Adipocyte (in vitro differentiated cells): Measurements from ENCODE around the gene HNRNPLL.
A peak's percentile ranks its signal among the peaks of the same experiment; 100 is the strongest.
"Not testable (repeated sequence)": the region's sequence is repeated elsewhere in the genome, so short reads cannot be mapped to it uniquely, and the experiment has no call there.

Source experiments
- DNase-seq: peaks from one replicate; pipeline ENCODE4 v3.0.0-alpha.2; 2015; ENCODE audit warnings: low read depth
- H3K27me3 ChIP-seq: replicated peaks from 2 replicates; pipeline ENCODE4 v1.7.0; 2013; ENCODE audit warnings: mild to moderate bottlenecking, low read length, moderate library complexity; ENCODE audit not compliant: control insufficient read depth, insufficient read depth
- H3K36me3 ChIP-seq: 2 replicates; pipeline ENCODE4 v1.7.0; 2013; ENCODE audit warnings: low read length, mild to moderate bottlenecking, moderate library complexity; ENCODE audit not compliant: control insufficient read depth, insufficient read depth, severe bottlenecking
- H3K4me1 ChIP-seq: 2 replicates; pipeline ENCODE4 v1.7.0; 2013; ENCODE audit warnings: mild to moderate bottlenecking, low read length, moderate library complexity; ENCODE audit not compliant: control insufficient read depth, insufficient read depth
- H3K4me3 ChIP-seq: 2 replicates; pipeline ENCODE4 v1.7.0; 2013; ENCODE audit warnings: mild to moderate bottlenecking, low read length, moderate library complexity
- H3K9ac ChIP-seq: 2 replicates; pipeline ENCODE4 v1.7.0; 2013; ENCODE audit warnings: mild to moderate bottlenecking, low read length, moderate library complexity
- H3K9me3 ChIP-seq: 2 replicates; pipeline ENCODE4 v1.7.0; 2013; ENCODE audit warnings: mild to moderate bottlenecking, low read length, moderate library complexity; ENCODE audit not compliant: control insufficient read depth

The HNRNPLL gene

DNA sequence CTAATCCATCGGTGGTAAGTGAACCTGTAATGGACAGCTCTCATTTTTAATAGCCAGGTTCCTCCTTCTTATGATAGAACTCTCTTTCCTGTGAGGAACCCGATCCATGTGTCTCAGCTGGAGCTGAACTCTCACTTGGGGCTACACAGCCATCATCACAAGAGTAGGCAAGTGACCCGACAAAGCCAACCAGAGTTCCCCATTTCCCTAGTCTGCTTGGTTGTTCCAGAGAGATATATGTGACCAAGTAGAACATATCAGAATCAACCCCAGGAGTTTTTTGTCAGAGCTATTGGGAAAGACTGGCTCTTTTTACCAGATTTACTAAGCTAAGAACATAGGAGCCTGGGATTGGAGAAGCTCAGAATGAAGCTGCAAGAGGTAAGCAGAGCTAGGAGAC lies 14.6 kb upstream of the HNRNPLL start:
- no peak overlapping the region for H3K4me3 ChIP-seq
- no peaks in the 10 kb centered on the region for H3K9me3 ChIP-seq
- H3K4me1 ChIP-seq, result peaks cover 29% of the 10 kb centered on the region
- H3K36me3 ChIP-seq, result no peaks in the 10 kb centered on the region
- no peak overlapping the region for H3K9ac ChIP-seq
- H3K27me3 ChIP-seq, result no peaks in the 10 kb centered on the region
- DNase-seq, result no peak

DNA sequence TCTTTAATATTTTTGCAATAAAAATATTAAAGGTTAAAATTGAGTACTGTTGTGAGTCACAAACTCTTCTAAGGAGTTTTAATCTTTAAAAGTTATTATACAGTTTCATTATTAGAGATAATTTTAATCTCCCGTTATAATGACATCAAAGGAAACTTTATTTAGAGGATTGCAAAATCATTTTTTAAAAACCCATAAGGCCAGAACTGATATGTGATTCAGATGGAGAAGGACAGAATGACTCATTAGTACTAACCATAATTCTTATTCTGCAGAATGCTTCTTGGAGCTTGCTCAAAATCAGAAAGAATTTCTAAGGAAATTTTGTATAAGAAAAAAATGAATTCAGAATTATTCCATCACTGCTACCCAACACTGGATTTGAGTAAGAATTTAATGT lies 12.5 kb upstream of the HNRNPLL start:
- peak; percentile 75 for DNase-seq
- H3K9me3 ChIP-seq, result no peaks in the 10 kb centered on the region
- no peak overlapping the region for H3K4me3 ChIP-seq
- no peaks in the 10 kb centered on the region for H3K36me3 ChIP-seq
- H3K4me1 ChIP-seq, result peaks cover 24% of the 10 kb centered on the region
- no peak overlapping the region for H3K9ac ChIP-seq
- no peaks in the 10 kb centered on the region for H3K27me3 ChIP-seq

DNA sequence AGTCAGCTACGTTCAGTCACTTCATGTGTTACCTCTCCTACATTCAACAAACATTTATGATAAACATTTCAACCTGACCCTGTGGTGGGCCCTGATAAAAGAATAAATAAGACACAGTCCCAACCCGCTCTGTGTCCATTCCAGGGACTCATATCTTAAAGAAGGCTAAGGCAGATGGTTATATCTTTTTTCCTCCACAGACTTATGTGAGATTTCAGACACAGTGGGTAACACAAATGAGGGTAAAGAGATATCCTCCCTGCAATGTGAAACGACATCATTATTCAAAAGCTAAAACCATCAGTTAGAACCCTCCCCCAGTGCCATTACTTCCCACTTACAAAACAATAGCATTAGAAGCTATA lies 11.1 kb upstream of the HNRNPLL start:
- no peak overlapping the region for H3K9ac ChIP-seq
- H3K9me3 ChIP-seq, result no peaks in the 10 kb centered on the region
- H3K4me1 ChIP-seq, result peaks cover 17% of the 10 kb centered on the region
- H3K4me3 ChIP-seq, result no peak overlapping the region
- no peak for DNase-seq
- H3K36me3 ChIP-seq, result no peaks in the 10 kb centered on the region
- no peaks in the 10 kb centered on the region for H3K27me3 ChIP-seq

DNA sequence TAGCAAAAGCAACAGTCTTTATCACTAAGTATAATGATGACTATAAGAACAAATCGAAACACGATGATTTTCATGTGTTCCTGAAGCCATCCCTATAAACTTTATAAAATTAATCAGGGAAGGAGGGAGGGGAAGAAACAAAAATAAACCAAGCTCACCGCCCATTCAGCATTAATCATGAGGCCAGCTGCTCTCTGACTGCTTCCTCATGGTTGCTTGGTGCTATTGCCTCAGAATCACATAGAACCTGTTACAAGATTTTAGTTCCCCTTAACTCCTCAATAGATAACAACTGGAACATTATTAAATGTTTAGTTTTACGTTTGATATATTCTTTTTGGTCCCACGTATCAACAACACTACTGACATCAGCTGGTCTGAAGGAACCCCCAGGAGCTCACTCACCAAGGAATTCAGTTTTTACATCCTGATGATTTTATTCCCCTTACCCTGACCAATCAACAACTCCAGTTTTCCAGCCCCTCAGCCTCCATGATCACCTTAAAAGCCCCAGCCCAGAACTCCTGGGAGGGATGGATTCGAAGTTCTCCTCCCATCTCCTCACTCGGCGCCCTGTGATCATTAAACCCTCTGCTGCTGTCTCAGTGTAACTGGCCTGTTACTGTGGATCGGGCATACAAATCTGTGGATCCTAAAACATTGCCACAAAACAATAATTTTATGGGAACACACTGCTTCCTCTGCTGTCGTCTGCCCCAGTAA lies 10.6 kb upstream of the HNRNPLL start:
- Histone ChIP-seq H3K36me3 (no peaks in the 10 kb centered on the region), H3K27me3 (no peaks in the 10 kb centered on the region), H3K4me3 (no peak overlapping the region), H3K4me1 (peaks cover 17% of the 10 kb centered on the region), H3K9me3 (no peaks in the 10 kb centered on the region), H3K9ac (no peak overlapping the region)
- no peak for DNase-seq

DNA sequence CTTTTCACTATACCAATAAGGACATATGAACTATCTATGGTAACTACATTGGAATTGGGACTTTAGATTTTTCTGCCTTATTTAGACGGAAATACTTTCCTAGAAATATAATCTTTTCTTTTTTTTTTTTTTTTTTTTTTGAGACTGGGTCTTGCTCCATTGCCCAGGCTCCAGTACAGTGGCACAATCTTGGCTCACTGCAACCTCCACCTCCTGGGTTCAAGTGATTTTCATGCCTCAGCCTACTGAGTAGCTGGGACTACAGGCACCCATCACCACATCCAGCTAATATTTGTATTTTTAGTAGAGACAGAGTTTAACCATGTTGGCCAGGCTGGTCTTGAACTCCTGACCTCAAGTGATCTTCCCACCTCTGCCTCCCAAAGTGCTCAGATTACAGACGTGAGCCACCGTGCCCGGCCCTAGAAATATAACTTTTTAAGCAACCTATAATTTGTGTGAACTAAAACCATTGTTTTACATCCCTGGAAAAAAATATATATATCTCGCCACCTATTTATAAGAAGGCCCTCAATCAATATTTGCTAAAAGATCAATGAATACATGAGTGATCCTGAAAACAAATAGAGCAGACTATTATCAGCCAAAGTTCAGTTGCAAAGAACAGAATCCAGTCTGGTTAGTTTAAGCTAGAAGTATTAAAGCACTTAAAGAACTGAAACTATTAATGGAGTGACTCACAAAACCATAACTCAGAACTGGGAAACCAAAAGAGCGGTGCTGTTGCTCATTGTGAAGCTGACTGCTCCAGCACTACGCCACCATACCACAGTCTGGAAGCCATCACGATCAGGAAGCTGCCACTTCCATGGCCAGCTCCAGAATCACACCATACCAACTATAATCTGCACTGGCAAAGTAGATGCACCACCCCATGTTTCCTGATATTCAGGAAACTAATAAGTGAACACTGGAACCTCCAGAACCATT lies 8.4 kb upstream of the HNRNPLL start:
- Histone ChIP-seq H3K9ac (no peak overlapping the region), H3K27me3 (no peaks in the 10 kb centered on the region), H3K9me3 (no peaks in the 10 kb centered on the region), H3K4me1 (peaks cover 12% of the 10 kb centered on the region), H3K4me3 (no peak overlapping the region), H3K36me3 (no peaks in the 10 kb centered on the region)
- no peak for DNase-seq

DNA sequence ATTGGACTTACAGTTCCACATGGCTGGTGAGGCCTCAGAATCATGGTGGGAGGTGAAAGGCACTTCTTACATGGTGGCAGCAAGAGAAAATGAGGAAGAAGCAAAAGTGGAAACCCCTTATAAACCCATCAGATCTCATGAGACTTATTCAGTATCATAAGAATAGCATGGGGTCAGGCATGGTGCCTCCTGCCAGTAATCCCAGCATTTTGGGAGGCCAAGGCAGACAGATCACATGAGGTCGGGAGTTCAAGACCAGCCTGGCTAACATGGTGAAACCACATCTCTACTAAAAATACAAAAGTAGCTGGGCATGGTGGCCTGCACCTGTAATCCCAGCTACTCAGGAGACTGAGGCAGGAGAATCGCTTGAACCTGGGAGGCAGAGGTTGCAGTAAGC lies 6.5 kb upstream of the HNRNPLL start:
- H3K4me1 ChIP-seq, H3K27me3 ChIP-seq, H3K4me3 ChIP-seq, H3K9ac ChIP-seq, DNase-seq, H3K9me3 ChIP-seq, H3K36me3 ChIP-seq: not testable (repeated sequence)

DNA sequence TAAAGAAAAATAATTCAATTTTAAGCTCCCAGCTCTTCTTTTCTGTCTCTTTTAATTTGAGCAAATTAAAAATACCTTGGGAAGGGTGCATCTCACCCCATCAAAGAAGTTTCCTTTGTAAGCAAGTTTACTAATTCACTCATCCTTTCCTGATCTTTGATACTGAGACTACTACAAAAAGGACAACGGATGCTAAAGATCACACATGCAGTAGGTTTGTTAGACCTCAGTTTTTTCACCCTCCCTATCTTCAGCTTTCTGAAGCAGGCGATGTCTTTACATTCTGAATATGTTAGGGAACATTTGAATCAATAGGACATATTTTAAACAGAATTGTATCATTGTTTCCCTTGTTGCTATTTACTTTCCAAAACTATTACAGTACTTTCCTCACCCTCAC lies 6.0 kb upstream of the HNRNPLL start:
- no peaks in the 10 kb centered on the region for H3K9me3 ChIP-seq
- H3K4me3 ChIP-seq, result no peak overlapping the region
- DNase-seq, result no peak
- H3K36me3 ChIP-seq, result no peaks in the 10 kb centered on the region
- peaks cover 2% of the 10 kb centered on the region for H3K4me1 ChIP-seq
- H3K9ac ChIP-seq, result no peak overlapping the region
- no peaks in the 10 kb centered on the region for H3K27me3 ChIP-seq

DNA sequence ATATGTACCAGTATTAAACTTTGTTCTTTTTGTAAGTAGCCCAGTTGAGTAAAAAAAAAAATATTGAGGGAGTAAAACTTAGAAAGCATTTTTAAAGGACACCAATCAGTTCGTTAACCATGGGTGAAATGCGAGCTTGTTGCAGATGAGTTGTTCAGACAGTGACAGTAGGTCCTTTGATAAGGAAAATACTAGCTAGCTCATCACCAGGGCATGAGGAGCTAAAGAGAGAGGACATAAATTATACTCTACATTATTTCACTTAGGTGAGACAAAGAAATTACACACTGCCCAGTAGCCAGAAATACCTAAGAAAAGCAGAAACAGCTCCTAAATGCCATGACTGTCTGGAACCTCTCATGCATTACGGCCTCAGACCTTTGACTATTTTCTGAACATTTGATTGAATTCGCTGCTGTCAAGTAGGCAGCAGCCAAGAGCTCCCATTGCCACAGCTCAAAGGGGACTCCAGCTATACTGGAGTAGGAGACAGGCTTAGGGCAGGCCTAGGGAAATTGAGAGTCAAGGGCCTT lies 2.6 kb upstream of the HNRNPLL start:
- no peaks in the 10 kb centered on the region for H3K27me3 ChIP-seq
- no peaks in the 10 kb centered on the region for H3K36me3 ChIP-seq
- no peak overlapping the region for H3K9ac ChIP-seq
- no peak overlapping the region for H3K4me3 ChIP-seq
- no peaks in the 10 kb centered on the region for H3K9me3 ChIP-seq
- H3K4me1 ChIP-seq, result peaks cover 10% of the 10 kb centered on the region
- no peak for DNase-seq

DNA sequence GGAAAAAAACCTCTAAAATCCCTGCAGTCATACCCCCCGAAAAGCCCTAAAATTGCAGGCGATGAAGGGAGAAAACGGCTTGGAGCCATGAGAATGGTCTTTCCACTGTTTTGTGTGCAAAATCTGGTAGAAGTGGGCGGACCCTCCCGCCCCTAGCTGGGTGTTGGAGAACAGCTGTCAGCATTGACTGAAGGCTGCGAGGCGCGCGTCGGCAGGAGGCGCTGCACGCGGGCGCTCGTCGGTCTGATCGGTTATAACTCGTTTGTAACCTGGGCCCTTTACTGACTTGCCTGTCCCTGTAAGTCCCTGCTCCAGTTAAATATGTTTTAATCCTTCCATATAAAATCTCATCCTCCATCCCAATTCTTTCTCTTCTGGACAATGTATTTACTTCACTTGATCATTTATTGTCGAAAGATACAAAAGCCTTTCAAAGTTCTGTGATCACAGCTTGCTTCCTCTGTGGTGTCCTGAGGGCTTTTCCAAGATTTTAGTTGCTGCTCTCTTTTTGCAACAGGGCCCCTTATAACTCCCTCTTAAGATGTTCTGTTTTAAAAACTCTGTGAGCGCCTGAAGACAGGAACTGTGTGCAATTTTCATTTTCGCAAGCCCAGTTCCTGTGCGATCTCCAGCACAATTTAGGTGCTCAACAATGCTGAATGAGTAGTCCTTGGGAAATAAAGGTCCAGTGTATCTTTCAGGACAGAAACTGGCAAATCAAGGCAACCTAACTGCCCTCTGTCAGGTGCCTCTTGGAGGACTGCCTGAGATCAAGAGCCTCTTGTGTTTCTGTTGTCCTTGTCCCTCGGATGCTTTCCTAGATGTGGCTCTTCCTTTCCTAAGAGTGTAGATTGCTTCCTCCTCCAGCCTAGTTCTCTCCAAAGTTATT lies 918 bp upstream of the HNRNPLL start:
- Histone ChIP-seq H3K9me3 (no peaks in the 10 kb centered on the region), H3K9ac (peak overlapping the region; percentile 94), H3K4me3 (peak overlapping the region; percentile 94), H3K36me3 (no peaks in the 10 kb centered on the region), H3K4me1 (peaks cover 27% of the 10 kb centered on the region), H3K27me3 (no peaks in the 10 kb centered on the region)
- DNase-seq, result peak; percentile 92

DNA sequence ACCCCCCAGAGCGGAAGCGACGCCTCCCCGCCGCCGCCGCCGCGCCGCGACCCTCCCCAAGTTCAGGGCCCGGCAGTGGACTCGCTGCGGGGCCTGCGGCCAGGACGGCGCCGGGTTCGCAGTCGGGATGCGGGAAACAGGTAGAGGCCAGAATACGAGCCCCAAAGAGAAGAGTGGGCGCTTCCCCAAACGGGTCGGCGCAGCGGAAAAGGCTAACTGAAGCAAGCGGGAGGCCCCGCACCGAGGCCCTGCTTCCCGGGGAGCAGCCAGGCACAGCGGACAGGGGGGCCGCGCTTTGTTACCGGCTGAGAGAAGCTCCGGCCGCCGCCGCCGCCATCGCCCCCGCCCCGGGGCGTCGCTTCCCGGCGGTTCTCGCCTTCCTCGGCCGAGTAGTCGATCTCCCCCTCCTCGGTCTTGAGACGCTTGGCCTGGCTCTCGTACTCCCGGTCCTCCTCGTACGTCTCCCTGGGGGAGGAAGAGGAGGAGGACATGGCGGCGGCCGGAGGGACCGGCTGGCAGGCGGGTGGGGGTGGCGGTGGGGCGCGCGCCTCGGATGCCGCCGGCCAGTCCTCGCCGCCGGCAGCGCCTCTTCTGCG lies 494 bp downstream of the HNRNPLL start:
- Histone ChIP-seq H3K27me3 (no peaks in the 10 kb centered on the region), H3K4me1 (peaks cover 35% of the 10 kb centered on the region), H3K9ac (peak overlapping the region; percentile 94), H3K4me3 (peak overlapping the region; percentile 94), H3K36me3 (no peaks in the 10 kb centered on the region), H3K9me3 (no peaks in the 10 kb centered on the region)
- DNase-seq, result peak; percentile 61
